ENCODE data around the gene TSHR. TPM values are rescaled to one million over a fixed set of nuclear protein-coding genes. Genes with fewer than 3 reads are reported as not detected.
"Not testable (repeated sequence)": the region's sequence is repeated elsewhere in the genome, so short reads cannot be mapped to it uniquely, and the experiment has no call there.

The TSHR gene
- total RNA-seq = not detected in 2 replicates

DNA sequence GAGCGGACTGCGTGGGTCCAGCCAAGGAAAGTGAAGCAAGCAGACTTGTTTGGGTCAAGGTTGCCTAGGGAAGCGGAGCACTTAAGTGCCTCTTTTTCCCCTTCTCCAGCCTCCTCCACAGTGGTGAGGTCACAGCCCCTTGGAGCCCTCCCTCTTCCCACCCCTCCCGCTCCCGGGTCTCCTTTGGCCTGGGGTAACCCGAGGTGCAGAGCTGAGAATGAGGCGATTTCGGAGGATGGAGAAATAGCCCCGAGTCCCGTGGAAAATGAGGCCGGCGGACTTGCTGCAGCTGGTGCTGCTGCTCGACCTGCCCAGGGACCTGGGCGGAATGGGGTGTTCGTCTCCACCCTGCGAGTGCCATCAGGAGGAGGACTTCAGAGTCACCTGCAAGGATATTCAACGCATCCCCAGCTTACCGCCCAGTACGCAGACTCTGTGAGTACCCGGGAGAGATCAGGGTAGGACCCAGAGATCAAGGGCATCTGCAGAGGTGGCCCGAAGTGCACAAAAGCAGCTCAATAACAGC is at the start of gene TSHR:
TSHR (plus strand) TSS at position 206 of the 526 bp plus-strand sequence; CDS start at position 266, 60 bp downstream.
- peak in 1 of 2 donors; percentile 1 for DNase-seq (ENCODE audit: low read depth in 2 of 2)

DNA sequence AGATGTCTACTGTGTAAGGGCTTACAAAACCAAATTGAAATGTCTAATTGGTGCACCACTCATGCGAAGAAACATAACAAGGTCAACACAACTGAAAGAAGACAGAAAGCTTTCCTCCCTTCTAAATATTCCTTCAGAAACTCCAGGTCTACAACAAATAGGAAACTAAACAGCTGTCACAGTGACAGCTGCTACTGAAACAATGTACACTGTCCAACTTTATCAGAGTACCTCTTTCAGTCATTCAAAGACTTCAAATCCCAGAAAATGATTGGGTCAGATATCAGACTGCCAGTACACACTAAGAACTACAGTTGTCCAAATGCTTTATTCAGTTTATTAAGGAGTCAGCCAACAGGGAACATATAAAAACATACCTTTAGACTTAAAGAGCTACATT is 49.1 kb upstream of the TSHR start:
- DNase-seq (ENCODE audit: low read depth in 2 of 2) = no peak

GRCh38 chr14:80906946-80907345 is 48.5 kb upstream of the TSHR start:
- no peak for DNase-seq (ENCODE audit: low read depth in 2 of 2)

GRCh38 chr14:80912013-80912412 is 43.4 kb upstream of the TSHR start:
- not testable (repeated sequence) for DNase-seq (ENCODE audit: low read depth in 2 of 2)

- DNase-seq (ENCODE audit: low read depth in 2 of 2) = no peak
Measured at GRCh38 chr14:80919622-80920021, 35.8 kb upstream of the TSHR start.

GRCh38 chr14:80923368-80923767 is 32.1 kb upstream of the TSHR start:
- no peak for DNase-seq (ENCODE audit: low read depth in 2 of 2)

GRCh38 chr14:80924365-80925103 is 30.9 kb upstream of the TSHR start:
- DNase-seq (ENCODE audit: low read depth in 2 of 2) = no peak

GRCh38 chr14:80926397-80927082 is 28.9 kb upstream of the TSHR start:
- DNase-seq (ENCODE audit: low read depth in 2 of 2) = peak in 1 of 2 donors; percentile 6

DNA sequence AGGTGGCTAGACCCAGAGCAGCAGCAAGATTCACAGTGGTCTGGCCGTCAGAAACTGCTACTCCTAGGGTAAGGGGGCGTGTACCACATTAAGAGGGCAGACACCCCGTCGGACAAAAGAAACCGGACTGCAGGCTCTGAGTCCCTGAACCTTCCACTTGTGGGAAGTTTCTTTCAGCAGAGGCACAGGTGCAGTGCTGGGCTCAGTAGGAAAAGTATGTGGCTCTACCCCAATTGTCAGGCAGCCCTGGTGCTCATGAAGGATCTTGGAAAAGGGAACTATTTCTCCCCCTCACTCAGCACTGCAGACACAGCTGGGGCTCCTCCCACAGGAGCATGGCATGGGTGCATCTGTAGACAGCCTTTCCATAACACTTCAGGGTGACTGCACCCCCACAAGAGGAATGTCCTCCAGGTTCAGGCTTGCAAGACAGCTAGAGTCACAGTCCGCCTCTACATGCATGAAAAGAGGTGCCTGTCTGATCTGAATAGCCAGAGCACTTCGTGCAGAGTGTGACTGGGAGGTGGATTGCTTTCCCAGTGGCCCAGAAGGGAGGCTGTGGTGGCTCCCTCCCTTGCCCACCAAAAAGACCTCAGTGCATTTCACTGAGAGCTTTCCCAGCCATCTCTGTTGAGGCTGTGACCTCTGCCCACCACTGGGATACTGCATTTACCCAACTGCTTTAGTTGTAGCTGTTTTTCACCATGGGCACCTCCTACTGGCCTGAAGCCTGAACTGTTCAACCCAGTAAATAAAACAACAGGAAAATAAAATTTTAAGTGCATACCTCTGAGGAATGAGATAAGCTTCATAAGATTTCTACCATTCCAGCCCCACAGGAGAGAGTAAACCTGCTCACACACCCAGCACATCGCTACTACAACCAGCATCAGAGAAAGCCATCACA is 28.1 kb upstream of the TSHR start:
- no peak for DNase-seq (ENCODE audit: low read depth in 2 of 2)

- no peak for DNase-seq (ENCODE audit: low read depth in 2 of 2)
Measured at GRCh38 chr14:80930095-80930494, 25.3 kb upstream of the TSHR start.

DNA sequence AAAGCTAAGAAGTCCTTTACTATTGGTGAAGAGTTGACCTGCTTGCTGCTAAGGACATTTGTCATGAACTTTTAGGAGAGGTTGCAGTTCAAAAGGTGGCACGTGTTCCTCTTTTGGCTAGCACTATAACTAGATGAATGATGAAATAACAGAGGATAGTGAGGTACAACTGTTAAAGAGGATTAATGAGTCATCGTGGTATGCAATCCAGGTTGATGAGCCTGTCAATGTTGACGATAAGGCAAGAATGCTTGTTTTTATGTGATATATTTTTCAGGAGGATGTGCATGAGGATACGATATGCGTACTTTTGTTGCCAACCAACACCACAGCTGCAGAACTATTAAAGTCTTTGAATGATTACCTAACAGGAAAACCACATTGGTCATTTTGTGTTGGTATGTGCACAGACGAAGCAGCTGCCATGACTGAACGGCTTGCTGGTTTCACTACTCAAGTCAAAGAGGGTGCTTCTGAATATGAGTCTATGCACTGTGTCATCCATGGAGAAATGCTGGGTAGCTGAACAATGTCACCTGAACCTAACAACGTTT is 24.5 kb upstream of the TSHR start:
- peak; percentile 3 to 87 for DNase-seq (ENCODE audit: low read depth in 2 of 2)

DNA sequence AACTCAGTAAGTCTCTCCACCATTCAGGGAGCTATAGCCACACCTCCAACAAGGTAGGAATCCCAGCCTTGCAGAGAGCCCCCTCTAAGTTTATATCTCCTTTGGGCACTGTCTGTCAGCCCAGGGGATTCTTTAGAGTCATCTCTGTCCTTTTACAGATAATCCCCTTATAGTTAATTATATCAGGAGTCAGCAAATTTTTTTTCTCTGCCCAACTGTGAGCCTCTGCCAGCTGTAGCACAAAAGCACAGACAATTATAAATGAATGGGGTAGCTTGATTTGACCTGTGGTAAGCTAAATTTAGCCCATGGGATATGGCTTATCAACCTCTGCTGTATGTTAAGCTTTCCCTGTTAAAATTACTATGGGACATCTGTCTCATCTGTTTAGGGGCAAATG is 22.1 kb upstream of the TSHR start:
- no peak for DNase-seq (ENCODE audit: low read depth in 2 of 2)

DNA sequence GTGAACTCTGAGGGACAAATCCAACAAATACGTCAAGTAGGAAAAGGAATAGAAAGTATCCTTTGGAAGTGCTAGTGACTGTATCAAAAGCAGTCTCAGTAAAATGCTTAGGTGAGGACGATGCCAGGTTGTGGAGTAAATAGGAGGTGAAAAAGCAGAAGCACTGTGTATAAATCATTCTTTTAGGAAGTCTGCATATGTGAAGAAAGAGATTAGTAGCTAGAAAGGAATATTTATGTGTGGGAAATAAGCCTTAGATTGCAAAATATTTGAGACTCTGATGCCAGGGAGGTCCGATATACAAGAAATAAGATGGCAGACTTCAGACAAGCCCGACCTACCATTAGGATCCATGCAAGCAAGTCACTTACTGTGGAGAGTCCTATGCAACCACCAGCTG is 21.7 kb upstream of the TSHR start:
- no peak for DNase-seq (ENCODE audit: low read depth in 2 of 2)

GRCh38 chr14:80940146-80940545 is 15.3 kb upstream of the TSHR start:
- DNase-seq (ENCODE audit: low read depth in 2 of 2) = no peak

GRCh38 chr14:80941241-80942185 is 13.9 kb upstream of the TSHR start, which contains the start of gene CEP128:
Gene CEP128 (minus strand): TSS chr14:80941738.
- peak; percentile 95 to 97 for DNase-seq (ENCODE audit: low read depth in 2 of 2)

DNA sequence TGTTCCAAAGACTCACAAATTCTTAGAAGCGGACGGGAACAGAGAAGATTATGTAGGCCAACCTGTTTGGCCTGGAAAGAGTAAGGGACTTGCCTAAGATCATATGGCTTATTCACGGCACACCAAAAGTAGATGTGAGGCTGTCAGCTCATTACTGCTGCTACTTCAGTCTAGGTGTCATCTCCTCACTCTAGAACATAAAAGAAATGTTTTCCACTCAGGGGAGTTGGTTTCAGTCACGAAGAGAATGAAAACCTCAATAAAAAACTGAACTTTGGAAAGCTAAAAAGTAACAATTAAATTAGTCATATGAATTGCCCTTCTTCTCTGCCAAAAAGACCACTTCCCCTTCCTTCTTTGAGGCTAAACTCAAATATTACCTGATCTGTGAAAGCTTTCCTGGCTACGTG is 13.2 kb upstream of the TSHR start:
- DNase-seq (ENCODE audit: low read depth in 2 of 2) = no peak

DNA sequence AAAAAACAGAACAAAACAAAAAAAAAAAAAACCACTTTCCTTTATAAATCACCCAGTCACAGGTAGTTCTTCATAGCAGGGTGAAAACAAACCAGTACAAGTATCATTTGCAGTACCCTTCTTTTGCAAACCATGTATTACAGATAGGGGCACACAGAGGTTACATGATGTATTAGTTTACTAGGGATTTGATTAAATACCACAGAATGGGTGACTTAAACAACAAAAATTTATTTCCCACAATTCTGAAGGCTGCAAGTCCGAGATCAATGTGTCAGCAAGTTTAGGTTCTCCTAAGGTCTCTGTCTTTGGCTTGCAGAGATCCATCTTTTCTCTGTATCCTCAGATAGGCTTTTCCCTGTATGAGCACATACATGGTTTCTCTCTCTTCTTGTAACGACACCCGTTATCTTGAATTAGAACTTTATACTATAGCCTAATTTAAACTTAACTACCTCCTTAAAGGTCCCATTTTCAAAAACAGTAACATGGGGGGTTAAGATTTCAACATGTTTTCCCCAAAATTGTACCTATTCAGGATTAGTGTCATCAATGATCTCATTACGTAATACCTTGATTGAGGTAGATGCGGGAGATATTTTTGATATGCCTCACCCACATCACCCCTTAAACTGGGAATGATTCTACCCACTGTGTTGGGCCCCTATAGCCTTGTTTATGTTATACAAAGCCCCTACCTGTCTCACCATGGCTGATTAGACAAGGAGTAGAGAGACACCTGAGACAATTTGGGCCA is 10.4 kb upstream of the TSHR start:
- no peak for DNase-seq (ENCODE audit: low read depth in 2 of 2)

GRCh38 chr14:80946187-80946586 is 9.2 kb upstream of the TSHR start:
- no peak for DNase-seq (ENCODE audit: low read depth in 2 of 2)

- DNase-seq (ENCODE audit: low read depth in 2 of 2) = no peak
Measured at GRCh38 chr14:80946797-80947196, 8.6 kb upstream of the TSHR start.
